Myocyte (in vitro differentiated cells): ENCODE results near the gene MIS18BP1. TPM values are rescaled to one million over a fixed set of nuclear protein-coding genes. Genes with fewer than 3 reads are reported as not detected.

Source experiments
- total RNA-seq: library from RNA; depleted of rRNA; stranded (reverse); fragments of >200 nt; gene quantifications from 2 replicates; pipeline ENCODE4 v1.2.3, GENCODE V29; 2014

MIS18BP1 gene
- total RNA-seq, 1 donor from 2014 or later, result 13.5 TPM

Other genes starting within 250 kb of the MIS18BP1 start
- gene PRPF39, start 169.1 kb downstream of the MIS18BP1 start, total RNA-seq, result 30.2 TPM in 2 replicates
- gene FKBP3, start 118.7 kb downstream of the MIS18BP1 start, total RNA-seq, result 66.3 and 67.0 TPM in 2 replicates
- gene FANCM, start 117.3 kb downstream of the MIS18BP1 start, total RNA-seq, result 3.9 and 6.8 TPM in 2 replicates